Measurements from ENCODE around the gene TCEAL3. TPM values are rescaled to one million over a fixed set of nuclear protein-coding genes. Genes with fewer than 3 reads are reported as not detected.

TCEAL3 gene
- total and polyA plus RNA-seq, 2 of the 8 experiments (the other 6 are each of a cell fraction or from before 2014, with no cell fraction given), result 4.4 to 12.0 TPM

- TF ChIP-seq NANOG (IDR thresholded peaks at IDR 0.05; ENCODE audit: insufficient read depth, low read depth, low read length, poor library complexity, severe bottlenecking), result no peak
- TF ChIP-seq, protein P1, sequence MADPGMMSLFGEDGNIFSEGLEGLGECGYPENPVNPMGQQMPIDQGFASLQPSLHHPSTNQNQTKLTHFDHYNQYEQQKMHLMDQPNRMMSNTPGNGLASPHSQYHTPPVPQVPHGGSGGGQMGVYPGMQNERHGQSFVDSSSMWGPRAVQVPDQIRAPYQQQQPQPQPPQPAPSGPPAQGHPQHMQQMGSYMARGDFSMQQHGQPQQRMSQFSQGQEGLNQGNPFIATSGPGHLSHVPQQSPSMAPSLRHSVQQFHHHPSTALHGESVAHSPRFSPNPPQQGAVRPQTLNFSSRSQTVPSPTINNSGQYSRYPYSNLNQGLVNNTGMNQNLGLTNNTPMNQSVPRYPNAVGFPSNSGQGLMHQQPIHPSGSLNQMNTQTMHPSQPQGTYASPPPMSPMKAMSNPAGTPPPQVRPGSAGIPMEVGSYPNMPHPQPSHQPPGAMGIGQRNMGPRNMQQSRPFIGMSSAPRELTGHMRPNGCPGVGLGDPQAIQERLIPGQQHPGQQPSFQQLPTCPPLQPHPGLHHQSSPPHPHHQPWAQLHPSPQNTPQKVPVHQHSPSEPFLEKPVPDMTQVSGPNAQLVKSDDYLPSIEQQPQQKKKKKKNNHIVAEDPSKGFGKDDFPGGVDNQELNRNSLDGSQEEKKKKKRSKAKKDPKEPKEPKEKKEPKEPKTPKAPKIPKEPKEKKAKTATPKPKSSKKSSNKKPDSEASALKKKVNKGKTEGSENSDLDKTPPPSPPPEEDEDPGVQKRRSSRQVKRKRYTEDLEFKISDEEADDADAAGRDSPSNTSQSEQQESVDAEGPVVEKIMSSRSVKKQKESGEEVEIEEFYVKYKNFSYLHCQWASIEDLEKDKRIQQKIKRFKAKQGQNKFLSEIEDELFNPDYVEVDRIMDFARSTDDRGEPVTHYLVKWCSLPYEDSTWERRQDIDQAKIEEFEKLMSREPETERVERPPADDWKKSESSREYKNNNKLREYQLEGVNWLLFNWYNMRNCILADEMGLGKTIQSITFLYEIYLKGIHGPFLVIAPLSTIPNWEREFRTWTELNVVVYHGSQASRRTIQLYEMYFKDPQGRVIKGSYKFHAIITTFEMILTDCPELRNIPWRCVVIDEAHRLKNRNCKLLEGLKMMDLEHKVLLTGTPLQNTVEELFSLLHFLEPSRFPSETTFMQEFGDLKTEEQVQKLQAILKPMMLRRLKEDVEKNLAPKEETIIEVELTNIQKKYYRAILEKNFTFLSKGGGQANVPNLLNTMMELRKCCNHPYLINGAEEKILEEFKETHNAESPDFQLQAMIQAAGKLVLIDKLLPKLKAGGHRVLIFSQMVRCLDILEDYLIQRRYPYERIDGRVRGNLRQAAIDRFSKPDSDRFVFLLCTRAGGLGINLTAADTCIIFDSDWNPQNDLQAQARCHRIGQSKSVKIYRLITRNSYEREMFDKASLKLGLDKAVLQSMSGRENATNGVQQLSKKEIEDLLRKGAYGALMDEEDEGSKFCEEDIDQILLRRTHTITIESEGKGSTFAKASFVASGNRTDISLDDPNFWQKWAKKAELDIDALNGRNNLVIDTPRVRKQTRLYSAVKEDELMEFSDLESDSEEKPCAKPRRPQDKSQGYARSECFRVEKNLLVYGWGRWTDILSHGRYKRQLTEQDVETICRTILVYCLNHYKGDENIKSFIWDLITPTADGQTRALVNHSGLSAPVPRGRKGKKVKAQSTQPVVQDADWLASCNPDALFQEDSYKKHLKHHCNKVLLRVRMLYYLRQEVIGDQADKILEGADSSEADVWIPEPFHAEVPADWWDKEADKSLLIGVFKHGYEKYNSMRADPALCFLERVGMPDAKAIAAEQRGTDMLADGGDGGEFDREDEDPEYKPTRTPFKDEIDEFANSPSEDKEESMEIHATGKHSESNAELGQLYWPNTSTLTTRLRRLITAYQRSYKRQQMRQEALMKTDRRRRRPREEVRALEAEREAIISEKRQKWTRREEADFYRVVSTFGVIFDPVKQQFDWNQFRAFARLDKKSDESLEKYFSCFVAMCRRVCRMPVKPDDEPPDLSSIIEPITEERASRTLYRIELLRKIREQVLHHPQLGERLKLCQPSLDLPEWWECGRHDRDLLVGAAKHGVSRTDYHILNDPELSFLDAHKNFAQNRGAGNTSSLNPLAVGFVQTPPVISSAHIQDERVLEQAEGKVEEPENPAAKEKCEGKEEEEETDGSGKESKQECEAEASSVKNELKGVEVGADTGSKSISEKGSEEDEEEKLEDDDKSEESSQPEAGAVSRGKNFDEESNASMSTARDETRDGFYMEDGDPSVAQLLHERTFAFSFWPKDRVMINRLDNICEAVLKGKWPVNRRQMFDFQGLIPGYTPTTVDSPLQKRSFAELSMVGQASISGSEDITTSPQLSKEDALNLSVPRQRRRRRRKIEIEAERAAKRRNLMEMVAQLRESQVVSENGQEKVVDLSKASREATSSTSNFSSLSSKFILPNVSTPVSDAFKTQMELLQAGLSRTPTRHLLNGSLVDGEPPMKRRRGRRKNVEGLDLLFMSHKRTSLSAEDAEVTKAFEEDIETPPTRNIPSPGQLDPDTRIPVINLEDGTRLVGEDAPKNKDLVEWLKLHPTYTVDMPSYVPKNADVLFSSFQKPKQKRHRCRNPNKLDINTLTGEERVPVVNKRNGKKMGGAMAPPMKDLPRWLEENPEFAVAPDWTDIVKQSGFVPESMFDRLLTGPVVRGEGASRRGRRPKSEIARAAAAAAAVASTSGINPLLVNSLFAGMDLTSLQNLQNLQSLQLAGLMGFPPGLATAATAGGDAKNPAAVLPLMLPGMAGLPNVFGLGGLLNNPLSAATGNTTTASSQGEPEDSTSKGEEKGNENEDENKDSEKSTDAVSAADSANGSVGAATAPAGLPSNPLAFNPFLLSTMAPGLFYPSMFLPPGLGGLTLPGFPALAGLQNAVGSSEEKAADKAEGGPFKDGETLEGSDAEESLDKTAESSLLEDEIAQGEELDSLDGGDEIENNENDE (IDR thresholded peaks at IDR 0.05; ENCODE audit: insufficient replicate concordance, low read length), result no peak
- TF ChIP-seq HDAC6 (IDR thresholded peaks at IDR 0.05; ENCODE audit: low read depth, low read length), result no peak
- no peak for TF ChIP-seq POU5F1 (IDR thresholded peaks at IDR 0.05; ENCODE audit: low read depth, low read length)
- TF ChIP-seq SIRT6 (IDR thresholded peaks at IDR 0.05; ENCODE audit: low read length), result no peak
- no peak for TF ChIP-seq ATF3 (IDR thresholded peaks at IDR 0.05; ENCODE audit: insufficient read depth, low read depth, low read length)
Measured at GRCh38 chrX:103608306-103608963, 672 bp downstream of the TCEAL3 start (continued).
